ENCODE results near the gene ARPC1A. TPM values are rescaled to one million over a fixed set of nuclear protein-coding genes. Genes with fewer than 3 reads are reported as not detected.
"Not testable (repeated sequence)": the region's sequence is repeated elsewhere in the genome, so short reads cannot be mapped to it uniquely, and the experiment has no call there.

Gene ARPC1A
- total RNA-seq, 2 donors from 2014 or later = 150 to 154 TPM

- Mint-ChIP-seq H3K4me3 (no peak overlapping the region), H3K9me3 (no peaks in the 10 kb centered on the region), H3K36me3 (ENCODE audit: low read depth) (peaks cover 67% of the 10 kb centered on the region), H3K27me3 (ENCODE audit: insufficient read depth) (no peaks in the 10 kb centered on the region), H3K27ac (no peak overlapping the region), H3K4me1 (no peaks in the 10 kb centered on the region)
- no peak for TF ChIP-seq CTCF (conservative IDR thresholded peaks at IDR 0.05)
- no peaks in the 10 kb centered on the region for H3K9me3 ChIP-seq (ENCODE audit: control insufficient read depth, low read length)
- no peaks in the 10 kb centered on the region for H3K27me3 ChIP-seq (ENCODE audit: control insufficient read depth, insufficient read depth, low read length, poor library complexity, severe bottlenecking)
- H3K27ac ChIP-seq (ENCODE audit: low read depth, low read length) = no peak overlapping the region
- H3K4me3 ChIP-seq (ENCODE audit: low read length) = no peak overlapping the region
- peaks cover 66% of the 10 kb centered on the region for H3K36me3 ChIP-seq (ENCODE audit: control insufficient read depth, insufficient read depth, low read length)
- 97 to 98% methylated on average over 12 to 13 of the region's 13 CpGs for WGBS, 2 experiments (ENCODE audit: insufficient coverage in 1 of 2, insufficient read length in 1 of 2)
- no peak overlapping the region for H3K9ac ChIP-seq (ENCODE audit: extremely low read depth, low read length, poor library complexity, severe bottlenecking)
- H3K4me1 ChIP-seq (ENCODE audit: control insufficient read depth, insufficient read depth, low read length) = no peaks in the 10 kb centered on the region
- DNase-seq = no peak
Measured at GRCh38 chr7:99344061-99344647, 18.5 kb downstream of the ARPC1A start.

GRCh38 chr7:99350641-99351040, 24.9 kb downstream of the ARPC1A start:
- H3K36me3 Mint-ChIP-seq (ENCODE audit: low read depth) = peaks cover 58% of the 10 kb centered on the region
- H3K4me3 ChIP-seq (ENCODE audit: low read length); H3K27me3 Mint-ChIP-seq (ENCODE audit: insufficient read depth); H3K27ac Mint-ChIP-seq; H3K9ac ChIP-seq (ENCODE audit: extremely low read depth, low read length, poor library complexity, severe bottlenecking); H3K9me3 ChIP-seq (ENCODE audit: control insufficient read depth, low read length); H3K4me3 Mint-ChIP-seq; H3K9me3 Mint-ChIP-seq; DNase-seq; H3K27ac ChIP-seq (ENCODE audit: low read depth, low read length); H3K27me3 ChIP-seq (ENCODE audit: control insufficient read depth, insufficient read depth, low read length, poor library complexity, severe bottlenecking); H3K4me1 Mint-ChIP-seq; H3K4me1 ChIP-seq (ENCODE audit: control insufficient read depth, insufficient read depth, low read length): not testable (repeated sequence)
- H3K36me3 ChIP-seq (ENCODE audit: control insufficient read depth, insufficient read depth, low read length) = peaks cover 62% of the 10 kb centered on the region
- WGBS, 2 experiments (ENCODE audit: insufficient coverage in 1 of 2, insufficient read length in 1 of 2) = 94 to 98% methylated on average over 3 of the region's 3 CpGs

GRCh38 chr7:99352247-99352646, 26.5 kb downstream of the ARPC1A start:
- peaks cover 57% of the 10 kb centered on the region for H3K36me3 Mint-ChIP-seq (ENCODE audit: low read depth)
- H3K36me3 ChIP-seq (ENCODE audit: control insufficient read depth, insufficient read depth, low read length) = peaks cover 64% of the 10 kb centered on the region

More at GRCh38 chr7:99352247-99352646, 26.5 kb downstream of the ARPC1A start:
- Histone ChIP-seq H3K9ac (ENCODE audit: extremely low read depth, low read length, poor library complexity, severe bottlenecking) (no peak overlapping the region), H3K27ac (ENCODE audit: low read depth, low read length) (no peak overlapping the region), H3K4me3 (ENCODE audit: low read length) (no peak overlapping the region), H3K4me1 (ENCODE audit: control insufficient read depth, insufficient read depth, low read length) (no peaks in the 10 kb centered on the region), H3K27me3 (ENCODE audit: control insufficient read depth, insufficient read depth, low read length, poor library complexity, severe bottlenecking) (no peaks in the 10 kb centered on the region), H3K9me3 (ENCODE audit: control insufficient read depth, low read length) (no peaks in the 10 kb centered on the region)
- TF ChIP-seq CTCF (conservative IDR thresholded peaks at IDR 0.05) = no peak
- H3K4me1 Mint-ChIP-seq = no peaks in the 10 kb centered on the region
- H3K27ac Mint-ChIP-seq = no peak overlapping the region
- 91 to 99% methylated on average over 5 of the region's 5 CpGs for WGBS, 2 experiments (ENCODE audit: insufficient coverage in 1 of 2, insufficient read length in 1 of 2)
- no peaks in the 10 kb centered on the region for H3K9me3 Mint-ChIP-seq
- no peak for DNase-seq
- H3K27me3 Mint-ChIP-seq (ENCODE audit: insufficient read depth) = no peaks in the 10 kb centered on the region
- H3K4me3 Mint-ChIP-seq = no peak overlapping the region
